DMS53 (cell line): ENCODE results near the gene SACM1L.
"Not testable (repeated sequence)": the region's sequence is repeated elsewhere in the genome, so short reads cannot be mapped to it uniquely, and the experiment has no call there.

ENCODE experiments used
- DNase-seq: peaks from one replicate; lab custom pipeline; 2025; lab: John Stamatoyannopoulos, UW

SACM1L gene

DNA sequence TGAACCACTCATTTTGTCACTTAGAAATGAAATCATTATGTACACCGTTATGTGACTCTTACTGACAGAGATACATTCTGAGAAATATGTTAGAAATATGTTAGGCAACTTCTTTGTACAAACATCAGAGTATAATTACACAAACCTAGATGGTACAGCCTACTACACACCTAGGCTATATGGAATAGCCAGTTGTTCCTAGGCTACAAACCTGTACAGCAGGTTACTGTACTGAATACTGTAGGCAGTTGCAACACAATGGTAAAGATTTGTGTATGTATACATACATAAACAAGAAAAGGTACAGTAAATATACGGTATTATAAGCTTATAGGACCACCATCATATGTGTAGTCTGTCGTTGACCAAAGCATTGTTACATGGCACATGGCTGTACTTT is 3.7 kb downstream of the SACM1L start:
- DNase-seq, result no peak

GRCh38 chr3:45693941-45694521 is 4.8 kb downstream of the SACM1L start:
- DNase-seq, result no peak

GRCh38 chr3:45695166-45695565 is 6.0 kb downstream of the SACM1L start:
- not testable (repeated sequence) for DNase-seq

DNA sequence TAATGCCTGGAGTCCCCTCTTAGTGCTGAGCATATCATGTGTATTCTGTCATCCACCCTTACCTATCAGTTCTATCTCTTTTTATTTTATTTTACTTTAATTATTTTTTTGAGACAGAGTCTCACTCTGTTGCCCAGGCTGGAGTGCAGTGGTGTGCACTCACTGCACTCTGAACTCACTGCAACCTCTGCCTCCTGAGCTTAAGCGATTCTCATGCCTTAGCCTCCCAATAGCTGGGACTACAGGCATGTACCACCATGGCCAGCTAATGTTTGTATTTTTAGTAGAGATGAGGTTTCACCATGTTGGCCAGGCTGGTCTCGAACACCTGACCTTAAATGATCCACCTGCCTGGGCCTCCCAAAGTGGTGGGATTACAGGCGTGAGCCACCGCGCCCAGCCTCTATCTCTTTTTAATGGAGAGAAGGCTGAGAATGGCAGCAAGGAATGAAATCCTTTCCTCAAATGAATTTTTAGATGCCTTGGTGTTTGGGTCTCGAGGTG is 11.4 kb downstream of the SACM1L start:
- no peak for DNase-seq

- DNase-seq, result no peak
Observed at GRCh38 chr3:45701172-45701867, 12.1 kb downstream of the SACM1L start.

GRCh38 chr3:45704301-45704943 is 15.2 kb downstream of the SACM1L start:
- no peak for DNase-seq

DNA sequence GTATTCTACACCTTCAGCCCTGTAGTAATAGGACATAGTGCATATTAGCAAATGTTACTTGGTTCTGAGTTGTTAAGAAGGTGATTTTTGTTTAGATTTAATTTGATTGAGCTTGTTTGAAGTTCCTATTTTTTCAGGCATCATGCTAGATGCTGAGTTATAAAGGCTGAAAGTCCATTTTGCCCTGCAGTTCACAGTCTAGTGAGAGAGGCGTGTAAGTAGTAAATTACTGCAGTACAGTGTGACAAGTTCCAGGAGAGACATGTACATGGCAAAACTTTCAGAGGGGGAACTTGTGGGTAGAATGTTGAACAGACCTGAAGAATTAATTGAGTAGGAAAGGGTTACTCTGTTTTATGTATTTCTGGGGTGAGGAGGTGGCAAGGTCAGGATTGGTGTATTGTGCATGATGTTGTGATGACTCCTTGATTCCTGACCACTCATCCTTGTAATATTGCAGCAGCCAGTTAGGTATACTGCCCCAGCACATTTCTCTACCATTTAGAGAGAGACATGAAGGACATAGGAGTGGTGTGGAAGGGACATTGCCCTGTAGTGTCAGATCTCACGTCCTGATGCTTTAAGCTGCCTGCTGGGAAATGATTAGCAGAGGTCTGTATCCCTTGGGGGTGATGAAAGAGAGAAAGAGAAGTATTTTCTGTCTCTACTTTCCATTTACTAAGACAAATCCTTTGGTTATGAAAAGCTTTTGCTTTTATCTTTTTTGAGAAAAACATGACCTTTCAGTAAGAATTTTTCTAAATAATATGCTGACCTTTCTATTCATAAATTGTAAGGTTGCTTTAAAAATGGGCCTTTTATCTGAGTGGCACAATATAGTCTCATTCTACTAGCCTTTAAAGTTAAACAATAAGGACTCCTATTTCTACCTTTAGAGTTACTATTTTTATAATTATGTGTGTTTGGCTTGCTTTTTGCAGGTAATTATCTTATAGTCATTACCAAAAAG is 16.9 kb downstream of the SACM1L start:
- DNase-seq, result no peak

GRCh38 chr3:45711931-45712330 is 22.7 kb downstream of the SACM1L start:
- no peak for DNase-seq

GRCh38 chr3:45712434-45713110 is 23.4 kb downstream of the SACM1L start:
- DNase-seq, result no peak

GRCh38 chr3:45715945-45716344 is 26.7 kb downstream of the SACM1L start:
- DNase-seq, result no peak

DNA sequence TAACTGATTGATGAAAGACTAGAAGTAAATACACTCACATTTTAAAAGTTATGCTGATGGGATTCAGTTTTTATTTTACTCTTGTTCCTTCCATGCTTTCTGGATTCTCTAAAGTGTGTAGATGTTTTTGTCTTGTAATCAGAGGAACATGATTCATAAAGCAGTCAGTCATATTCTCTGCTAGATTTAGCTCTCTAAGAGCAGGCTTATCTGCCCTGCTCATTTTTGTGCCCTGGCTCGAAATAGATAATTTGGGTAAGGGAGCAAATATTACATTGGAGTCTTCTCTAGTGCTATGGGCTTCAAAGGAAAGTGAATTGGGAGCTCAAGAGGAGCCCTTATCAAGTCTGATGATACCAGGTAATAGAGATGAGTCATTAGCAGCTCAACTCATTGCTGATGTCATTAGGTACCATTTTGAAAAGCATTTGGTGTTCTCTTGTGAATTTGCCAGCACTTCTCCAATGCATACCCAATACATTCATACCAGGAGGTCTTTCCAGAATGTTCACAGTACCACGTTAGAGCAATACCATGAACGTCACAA is 27.7 kb downstream of the SACM1L start:
- no peak for DNase-seq

DNA sequence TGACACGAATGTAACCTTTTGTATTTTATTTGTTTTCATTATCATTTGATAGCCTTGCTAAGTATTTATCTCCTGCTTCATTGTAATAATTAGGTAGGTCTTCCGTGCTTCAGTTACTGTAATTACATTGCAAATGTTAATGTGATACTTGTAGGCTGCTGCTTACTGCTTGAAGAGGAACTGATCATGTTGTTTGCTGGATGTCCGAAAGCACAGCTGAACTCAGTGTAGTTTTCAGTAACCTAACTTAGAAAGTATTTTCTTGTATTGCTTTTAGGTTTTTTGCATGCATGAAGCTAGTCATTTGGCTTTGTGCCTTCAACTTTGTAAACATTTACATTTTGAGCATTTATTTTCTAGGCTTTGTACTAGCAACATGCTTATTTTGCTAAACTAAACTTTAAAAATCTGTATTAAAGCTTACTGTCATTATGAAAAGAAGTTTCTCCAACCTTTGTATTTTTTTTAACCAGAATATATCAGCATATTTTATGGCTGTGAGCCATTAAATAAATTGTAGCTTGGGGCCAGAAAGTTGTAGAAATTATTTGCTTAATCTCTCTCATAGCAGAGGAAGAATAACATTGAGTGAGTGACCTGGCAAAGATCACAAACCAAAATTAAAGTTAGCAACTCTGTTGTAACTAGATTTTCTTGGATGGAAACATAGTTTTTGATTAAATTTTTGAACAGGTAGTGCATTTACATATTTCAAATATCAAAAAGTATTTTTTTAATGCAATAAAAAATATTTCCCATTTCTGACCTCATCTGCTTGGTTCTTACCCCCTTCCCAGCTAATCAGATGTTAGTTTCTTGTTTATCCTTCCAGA is 30.7 kb downstream of the SACM1L start:
- no peak for DNase-seq

DNA sequence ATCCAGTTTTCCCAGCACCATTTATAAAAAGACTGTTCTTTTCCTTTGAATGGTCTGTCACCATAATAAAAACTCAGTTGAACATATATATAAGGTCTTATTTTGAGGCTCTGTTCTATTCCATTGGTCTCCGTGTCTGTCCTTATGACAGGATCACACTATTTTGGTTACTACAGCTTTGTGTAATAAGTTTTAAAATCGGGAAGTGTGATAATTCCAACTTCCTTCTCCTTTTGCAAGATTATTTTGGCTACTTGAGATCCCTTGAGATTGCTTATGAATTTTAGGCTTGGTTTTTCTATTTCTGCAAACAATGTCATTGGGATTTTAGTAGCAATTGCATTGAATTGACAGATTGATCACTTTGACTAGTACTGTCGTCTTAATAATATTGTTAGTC is 35.7 kb downstream of the SACM1L start:
- DNase-seq, result no peak

- DNase-seq, result no peak
Observed at GRCh38 chr3:45729614-45730013, 40.4 kb downstream of the SACM1L start.

DNA sequence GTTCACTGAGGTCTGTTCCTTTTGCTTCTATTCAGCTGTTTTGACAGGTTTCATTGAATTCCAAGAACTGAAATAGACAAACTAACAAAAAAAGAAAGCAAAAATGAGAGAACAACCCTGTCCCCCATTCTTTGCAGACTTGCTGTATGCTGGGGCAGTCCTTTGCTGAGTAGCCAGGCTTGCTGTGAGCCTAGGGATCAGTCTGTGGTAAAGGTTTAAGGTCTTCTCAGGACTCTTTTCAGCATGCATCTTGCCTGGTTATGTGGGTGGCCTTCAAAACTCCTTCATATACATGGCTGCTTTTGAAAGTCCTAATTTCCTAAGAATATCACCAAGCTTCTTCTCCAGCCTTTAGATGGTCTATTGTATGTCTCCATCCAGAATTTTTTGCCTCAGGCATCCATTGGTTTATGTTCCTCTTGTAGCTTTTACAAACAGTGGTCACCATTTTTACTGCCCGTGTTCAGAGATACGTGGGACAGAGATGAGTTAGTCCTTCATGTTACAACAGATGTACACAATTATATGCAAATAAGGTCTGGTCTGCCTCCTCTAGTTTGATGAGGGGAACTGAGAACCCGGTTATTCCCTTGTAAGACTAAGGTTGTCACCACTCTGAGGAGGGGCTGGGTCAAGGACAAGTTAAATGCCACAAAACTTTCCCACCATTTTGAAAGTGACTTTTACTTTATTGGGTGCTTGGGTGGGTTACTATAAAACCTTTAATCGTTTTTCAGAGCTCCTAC is 41.4 kb downstream of the SACM1L start:
- DNase-seq, result no peak

- DNase-seq, result no peak
Observed at GRCh38 chr3:45736707-45737106, 47.5 kb downstream of the SACM1L start.

GRCh38 chr3:45737234-45737633 is 48.0 kb downstream of the SACM1L start:
- no peak for DNase-seq

- DNase-seq, result no peak
Observed at GRCh38 chr3:45739991-45740390, 50.8 kb downstream of the SACM1L start.

DNA sequence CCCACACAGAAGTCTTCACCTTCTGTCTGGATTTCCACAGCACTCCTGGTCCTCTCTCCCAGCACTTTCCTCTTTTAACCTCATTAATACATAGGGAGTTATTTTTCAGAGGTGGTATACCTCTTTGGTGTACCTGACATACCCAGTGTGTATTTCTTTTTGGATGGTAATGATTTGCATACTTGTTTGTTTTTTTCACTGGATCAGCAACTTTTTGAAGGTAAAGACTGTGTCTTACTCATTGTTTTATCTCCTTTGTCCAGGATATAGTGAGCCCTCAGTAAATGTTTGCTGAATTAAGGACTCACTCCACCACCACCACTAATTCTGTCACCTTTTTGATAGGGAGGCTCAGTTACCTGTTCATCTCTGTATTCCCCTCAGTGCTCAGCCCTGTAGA is 52.1 kb downstream of the SACM1L start:
- no peak for DNase-seq
